Measurements from ENCODE around the gene BAK1. TPM values are rescaled to one million over a fixed set of nuclear protein-coding genes. Genes with fewer than 3 reads are reported as not detected.

BAK1 gene
- total and polyA plus RNA-seq, 2 of the 4 experiments (the other 2 are of a cell fraction), result 12.0 to 19.0 TPM

GRCh38 chr6:33558801-33559200 is 21.3 kb downstream of the BAK1 start:
- Histone ChIP-seq H2BK15ac (ENCODE audit: low read depth, low read length) (no peak overlapping the region), H4K5ac (ENCODE audit: low read depth, low read length) (no peak overlapping the region), H3K27ac (ENCODE audit: insufficient read depth, low read length) (no peak overlapping the region), H3K9ac (ENCODE audit: low read depth, low read length) (no peak overlapping the region), H3K27me3 (ENCODE audit: control insufficient read depth, insufficient read depth, low read length) (no peaks in the 10 kb centered on the region), H4K91ac (ENCODE audit: insufficient read depth, low read depth, low read length) (no peak overlapping the region), H2AK5ac (ENCODE audit: low read depth, low read length) (no peak overlapping the region), H3K4me1 (ENCODE audit: control insufficient read depth, insufficient read depth, low read length) (no peaks in the 10 kb centered on the region), H2BK120ac (ENCODE audit: low read depth, low read length) (no peak overlapping the region), H3K79me1 (ENCODE audit: low read depth in 1 of 2, low read length in 2 of 2) (no peaks in the 10 kb centered on the region), H4K8ac (ENCODE audit: low read depth in 2 of 2, low read length in 2 of 2) (no peak overlapping the region), H3K36me3 (ENCODE audit: control insufficient read depth, insufficient read depth, low read length) (no peaks in the 10 kb centered on the region), H2AK9ac (replicated peaks; ENCODE audit: low read depth, low read length, poor library complexity) (no peak overlapping the region), H3K9me1 (ENCODE audit: insufficient read depth, low read length) (no peaks in the 10 kb centered on the region), H2BK20ac (ENCODE audit: low read depth, low read length) (no peak overlapping the region), H3K4me2 (ENCODE audit: low read depth, low read length) (no peak overlapping the region), H3K4ac (ENCODE audit: low read depth, low read length) (no peak overlapping the region), H3K18ac (ENCODE audit: low read depth, low read length) (no peak overlapping the region), H3K23ac (ENCODE audit: low read depth, low read length) (no peak overlapping the region), H3K14ac (replicated peaks; ENCODE audit: low read depth, low read length) (no peak overlapping the region), H2BK5ac (ENCODE audit: low read depth, low read length, poor library complexity, severe bottlenecking) (no peak overlapping the region), H3K4me3 (ENCODE audit: insufficient read depth, low read depth, low read length) (no peak overlapping the region), H2AFZ (replicated peaks; ENCODE audit: low read length, poor library complexity) (no peak overlapping the region), H4K20me1 (ENCODE audit: insufficient read depth, low read length) (no peaks in the 10 kb centered on the region), H3K56ac (ENCODE audit: extremely low read depth, insufficient read depth, low read length) (no peak overlapping the region), H3K9me3 (ENCODE audit: control insufficient read depth, insufficient read depth, low read length) (no peaks in the 10 kb centered on the region)
- intact Hi-C loops (cut with micrococcal nuclease) (no loop called here), dilution Hi-C loops (cut with HindIII; ENCODE audit: low sequenced_read_pairs, unreplicated experiment) (no loop called here), in situ Hi-C loops (cut with MboI; ENCODE audit: low sequenced_read_pairs) (no loop called here)
- BruUV-seq (replicated peaks), result no TSS peak
- TF ChIP-seq BHLHE40 (IDR thresholded peaks at IDR 0.05; ENCODE audit: low read depth, low read length) (no peak), CTCF (conservative IDR thresholded peaks at IDR 0.05; ENCODE audit: low read depth, low read length) (no peak), RCOR1 (IDR thresholded peaks at IDR 0.05; ENCODE audit: insufficient replicate concordance, low read length) (no peak), RFX5 (IDR thresholded peaks at IDR 0.05; ENCODE audit: low read depth, low read length) (no peak), POLR2A (IDR thresholded peaks at IDR 0.05; ENCODE audit: low read depth, low read length) (no peak), CEBPB (IDR thresholded peaks at IDR 0.05; ENCODE audit: low read depth, low read length) (no peak), MAFK (IDR thresholded peaks at IDR 0.05; ENCODE audit: low read depth, low read length) (no peak), MXI1 (IDR thresholded peaks at IDR 0.05; ENCODE audit: borderline replicate concordance, low read depth, low read length) (no peak), MAZ (IDR thresholded peaks at IDR 0.05; ENCODE audit: borderline replicate concordance, low read depth, low read length) (no peak), ELK1 (IDR thresholded peaks at IDR 0.05; ENCODE audit: borderline replicate concordance, low read depth, low read length) (no peak), FOS (IDR thresholded peaks at IDR 0.05; ENCODE audit: low read depth, low read length) (no peak), CHD1 (IDR thresholded peaks at IDR 0.05; ENCODE audit: low read depth, low read length) (no peak), SMC3 (IDR thresholded peaks at IDR 0.05; ENCODE audit: low read depth, low read length) (no peak), NFE2L2 (IDR thresholded peaks at IDR 0.05; ENCODE audit: low read depth, low read length) (no peak), RAD21 (IDR thresholded peaks at IDR 0.05; ENCODE audit: low read length) (no peak)
- TF ChIP-seq, protein P1, sequence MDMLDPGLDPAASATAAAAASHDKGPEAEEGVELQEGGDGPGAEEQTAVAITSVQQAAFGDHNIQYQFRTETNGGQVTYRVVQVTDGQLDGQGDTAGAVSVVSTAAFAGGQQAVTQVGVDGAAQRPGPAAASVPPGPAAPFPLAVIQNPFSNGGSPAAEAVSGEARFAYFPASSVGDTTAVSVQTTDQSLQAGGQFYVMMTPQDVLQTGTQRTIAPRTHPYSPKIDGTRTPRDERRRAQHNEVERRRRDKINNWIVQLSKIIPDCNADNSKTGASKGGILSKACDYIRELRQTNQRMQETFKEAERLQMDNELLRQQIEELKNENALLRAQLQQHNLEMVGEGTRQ (IDR thresholded peaks at IDR 0.05; ENCODE audit: low read depth, low read length), result no peak
- ChIA-PET CTCF (no interaction called here), POLR2A (ENCODE audit: unreplicated experiment) (no interaction called here)
- no peak for DNase-seq
- WGBS, 2 experiments (ENCODE audit: extremely low coverage in 2 of 2, insufficient read length in 1 of 2), result 100% methylated on average over 2 of the region's 8 CpGs; no CpG with 5 or more reads in 1 of the 2 experiments
- ATAC-seq (ENCODE audit: low read depth), result no peak
